GM21619 (cell line): ENCODE data around the gene OR10D3.
A peak's percentile ranks its signal among the peaks of the same experiment; 100 is the strongest.
"Not testable (repeated sequence)": the region's sequence is repeated elsewhere in the genome, so short reads cannot be mapped to it uniquely, and the experiment has no call there.

Experiments used
- ATAC-seq: cut with Tn5 transposase; IDR thresholded peaks from one replicate; pipeline ENCODE4 v1.9.1; 2021; ENCODE audit not compliant: unreplicated experiment

The OR10D3 gene

DNA sequence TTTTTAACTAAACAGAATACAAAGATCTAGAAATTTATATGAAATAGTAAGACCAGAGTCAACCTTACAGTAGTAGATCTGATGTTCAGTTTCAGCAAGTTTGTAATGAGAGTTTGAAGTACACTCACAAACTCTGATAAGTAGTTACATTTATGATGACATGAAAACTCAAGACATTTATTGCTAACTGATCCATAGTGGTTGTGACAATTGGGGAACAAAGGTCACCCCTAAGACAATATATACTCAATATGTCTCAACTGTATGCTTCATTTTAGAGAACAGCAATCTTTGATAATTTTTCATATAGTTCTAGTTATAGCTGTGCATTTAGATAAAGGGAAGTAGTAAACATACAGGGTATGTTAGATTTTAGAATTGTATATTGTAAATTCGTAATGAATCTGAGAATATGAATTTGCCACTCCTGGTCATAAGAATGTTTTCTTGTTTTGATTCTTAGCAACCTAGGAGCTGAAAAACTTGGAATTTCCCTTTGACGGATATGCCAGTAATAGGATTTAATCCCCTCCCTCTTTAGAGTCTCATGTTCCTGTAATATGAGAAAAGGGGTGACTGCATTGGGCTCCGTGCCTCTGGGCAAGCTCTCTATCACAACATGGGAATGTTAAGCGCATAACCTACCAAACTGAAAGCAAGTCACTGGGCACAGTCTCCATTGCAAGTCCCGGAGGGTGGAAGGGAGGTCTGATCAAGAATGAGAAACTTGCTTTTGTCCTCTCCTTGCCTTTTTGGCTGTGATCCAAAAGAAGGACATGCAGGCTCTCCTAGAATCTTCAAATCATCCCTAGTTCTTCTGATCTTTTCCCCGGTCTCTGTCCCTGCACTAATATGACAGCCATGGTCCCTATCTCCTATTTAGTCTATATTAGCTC lies 11.4 kb downstream of the OR10D3 start:
- ATAC-seq = no peak

DNA sequence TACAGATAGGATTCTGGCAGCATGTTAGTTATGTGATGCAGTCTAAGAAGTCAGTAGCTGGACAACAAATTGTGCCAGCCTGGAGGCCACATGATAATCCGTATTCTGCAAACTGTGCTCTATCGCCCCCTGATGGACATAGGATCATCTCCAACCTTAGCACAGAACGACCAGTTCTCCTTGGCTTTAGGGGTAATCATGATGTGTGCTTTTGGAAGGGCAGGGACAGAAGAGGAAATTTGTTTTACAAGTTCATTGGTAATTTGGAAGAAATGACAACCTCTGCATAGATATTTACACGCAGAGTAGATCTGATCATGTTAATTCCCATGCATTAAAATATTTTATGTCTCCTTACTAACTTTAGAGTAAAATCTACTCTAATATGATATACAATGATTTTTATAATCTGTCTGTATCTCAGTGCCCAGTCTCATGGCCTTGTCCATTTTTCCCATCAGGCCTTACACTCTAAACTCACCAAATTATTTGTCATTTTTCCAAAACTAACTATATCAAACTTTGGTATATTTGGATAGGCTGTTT lies 12.1 kb downstream of the OR10D3 start:
- ATAC-seq = peak; percentile 63

DNA sequence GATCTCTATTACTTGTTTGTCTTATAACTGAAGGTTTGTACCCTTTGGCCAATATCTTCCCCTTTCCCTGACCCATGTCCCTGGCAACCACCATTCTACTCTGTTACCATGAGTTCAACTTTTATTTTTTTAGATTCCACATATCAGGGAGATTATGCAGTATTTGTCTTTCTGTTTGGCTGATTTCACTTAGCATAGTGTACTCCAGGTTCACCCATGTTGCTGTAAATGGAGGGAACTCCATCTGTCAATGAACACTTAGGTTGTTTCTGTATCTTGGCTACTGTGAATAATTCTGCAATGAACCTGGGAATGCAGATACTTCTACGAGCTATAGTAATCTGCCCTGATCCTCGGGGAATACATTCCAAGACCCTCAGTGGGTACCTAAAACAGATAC lies 14.9 kb downstream of the OR10D3 start:
- ATAC-seq = no peak

DNA sequence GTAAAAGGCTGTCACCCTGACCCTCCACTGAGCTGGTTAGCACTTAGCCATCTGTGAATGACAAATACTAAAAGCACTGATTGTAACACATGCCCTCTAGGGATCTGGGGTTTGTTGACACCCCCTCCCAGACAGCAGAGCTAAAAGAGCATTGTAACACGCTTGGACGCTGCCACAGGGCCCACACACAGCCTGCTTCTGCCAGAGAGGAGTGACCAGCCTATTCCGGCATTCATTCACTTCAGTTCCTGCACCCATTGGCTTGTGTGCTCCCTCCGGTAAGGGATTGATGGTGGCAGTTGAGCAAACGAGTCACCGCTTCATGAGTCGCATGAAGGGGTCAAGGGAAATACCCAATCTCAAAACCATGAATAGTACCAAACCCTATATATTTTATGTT lies 15.8 kb downstream of the OR10D3 start:
- ATAC-seq = no peak

DNA sequence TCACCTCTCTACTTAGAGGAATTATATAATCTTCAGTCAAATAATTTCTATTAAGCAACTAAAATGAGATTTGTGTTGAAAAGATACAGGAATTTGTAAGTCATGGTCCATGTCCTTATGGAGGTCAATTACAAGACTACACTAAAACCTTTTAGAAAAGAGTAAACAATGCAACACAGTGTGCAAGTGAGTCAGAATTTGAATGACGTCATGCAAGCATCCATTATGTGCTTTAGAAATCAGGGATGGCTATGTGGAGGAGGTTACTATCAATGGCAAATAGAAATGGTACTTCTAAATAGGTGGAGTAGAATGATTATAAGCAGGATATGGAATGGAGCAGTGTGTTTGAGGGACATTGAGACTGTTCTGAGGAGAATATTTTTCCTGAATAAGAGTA lies 16.6 kb downstream of the OR10D3 start:
- ATAC-seq = no peak

DNA sequence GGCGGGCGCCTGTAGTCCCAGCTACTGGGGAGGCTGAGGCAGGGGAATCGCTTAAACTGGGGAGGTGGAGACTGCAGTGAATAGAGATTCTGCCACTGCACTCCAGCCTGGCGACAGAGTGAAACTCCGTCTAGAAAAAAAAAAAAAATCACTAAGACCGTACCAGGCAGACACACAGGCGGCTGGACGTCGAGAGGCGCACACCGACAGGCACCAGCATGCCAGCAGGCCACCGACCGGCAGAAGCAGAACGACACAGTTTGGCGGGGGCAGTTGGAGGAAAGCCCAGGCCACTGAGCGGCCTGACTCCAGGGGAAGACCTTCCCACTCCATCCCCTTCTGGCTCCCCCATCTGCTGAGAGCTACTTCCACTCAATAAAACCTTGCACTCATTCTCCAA lies 17.5 kb downstream of the OR10D3 start:
- ATAC-seq = no peak

DNA sequence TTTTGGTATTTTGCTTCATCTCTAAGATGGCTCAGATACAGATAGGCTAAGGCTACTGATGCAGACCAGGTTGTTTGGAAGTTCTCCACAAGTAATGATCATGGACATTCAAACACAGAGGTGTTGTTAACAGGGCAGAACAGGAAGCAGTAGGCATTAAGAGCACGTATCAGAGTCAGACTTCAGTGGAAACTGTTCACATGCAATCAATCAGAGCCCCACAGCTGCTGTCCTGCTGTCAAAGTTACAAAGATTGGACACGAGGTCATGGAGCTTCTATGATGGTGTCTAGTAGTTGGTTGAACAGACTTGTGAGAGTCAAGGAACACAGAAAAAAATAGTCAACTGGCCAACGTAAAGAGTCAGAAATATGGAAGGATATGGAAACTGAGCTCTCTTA lies 19.8 kb downstream of the OR10D3 start:
- no peak for ATAC-seq

DNA sequence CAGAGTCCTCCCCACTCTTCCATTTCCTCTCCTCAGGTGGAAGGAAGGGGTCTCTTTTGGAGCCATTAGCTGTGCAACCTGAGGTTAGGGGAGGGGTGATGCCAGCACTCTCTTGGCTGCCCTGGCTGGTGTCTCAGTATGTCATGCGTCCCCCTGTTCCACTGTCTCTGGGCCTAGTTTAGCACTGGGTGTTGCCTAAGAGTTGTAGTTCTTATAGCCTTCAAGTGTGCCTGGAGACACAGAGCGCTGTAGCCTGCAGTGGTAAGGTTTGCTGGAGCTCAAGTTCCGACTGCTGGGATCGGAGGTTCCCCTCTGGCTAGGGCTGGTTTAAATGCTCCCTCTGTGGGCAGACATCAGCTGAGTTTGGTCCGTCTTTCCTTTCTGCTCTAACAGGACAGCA lies 20.9 kb downstream of the OR10D3 start:
- ATAC-seq = no peak

DNA sequence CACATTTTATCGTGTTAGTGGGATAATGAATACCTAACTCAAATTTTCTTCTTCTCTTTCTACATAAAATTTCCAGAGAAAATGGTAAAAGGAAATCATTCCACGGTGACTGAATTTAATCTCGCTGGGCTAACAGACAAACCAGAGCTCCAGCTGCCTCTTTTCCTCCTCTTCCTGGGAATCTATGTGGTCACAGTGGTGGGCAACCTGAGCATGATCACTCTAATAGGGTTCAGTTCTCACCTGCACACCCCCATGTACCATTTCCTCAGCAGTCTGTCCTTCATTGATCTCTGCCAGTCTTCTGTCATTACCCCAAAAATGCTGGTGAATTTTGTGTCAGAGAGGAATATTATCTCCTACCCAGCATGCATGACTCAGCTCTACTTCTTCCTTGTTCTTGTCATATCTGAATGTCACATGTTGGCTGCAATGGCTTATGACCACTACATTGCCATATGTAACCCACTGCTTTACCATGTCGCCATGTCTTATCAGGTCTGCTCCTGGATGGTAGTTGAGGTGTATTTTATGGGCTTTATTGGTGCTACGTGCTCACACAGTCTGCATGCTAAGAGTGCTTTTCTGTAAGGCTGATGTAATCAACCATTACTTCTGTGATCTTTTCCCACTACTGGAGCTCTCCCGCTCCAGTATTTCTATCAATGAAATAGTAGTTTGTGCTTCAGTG lies 24.1 kb downstream of the OR10D3 start:
- ATAC-seq = no peak

DNA sequence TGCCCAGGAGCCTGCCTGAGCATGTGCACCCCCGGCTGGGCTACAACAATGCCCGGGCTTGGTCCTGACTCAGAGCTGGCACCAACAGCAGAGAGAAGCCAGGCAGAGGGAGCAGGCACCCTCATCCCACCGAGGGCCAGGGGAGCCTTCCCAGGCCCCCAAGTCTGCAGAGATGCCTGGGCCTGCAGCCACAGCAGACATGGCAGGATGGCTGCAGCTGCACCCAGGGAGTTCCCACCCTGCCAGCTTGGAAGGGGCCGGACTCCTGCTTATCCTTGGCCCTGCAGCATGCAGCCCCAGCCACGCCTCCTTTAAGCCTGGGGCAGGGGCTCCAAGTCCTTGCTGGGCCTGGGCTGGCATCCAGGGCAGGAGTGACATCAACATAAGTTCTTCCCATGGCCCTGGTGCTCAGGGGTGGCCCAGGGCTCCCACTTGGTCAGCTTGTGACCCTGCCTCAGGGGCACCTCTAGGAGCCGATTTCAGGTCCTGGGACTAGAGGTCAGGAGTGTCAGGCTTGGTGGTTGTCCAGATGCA lies 26.7 kb downstream of the OR10D3 start:
- ATAC-seq = no peak

DNA sequence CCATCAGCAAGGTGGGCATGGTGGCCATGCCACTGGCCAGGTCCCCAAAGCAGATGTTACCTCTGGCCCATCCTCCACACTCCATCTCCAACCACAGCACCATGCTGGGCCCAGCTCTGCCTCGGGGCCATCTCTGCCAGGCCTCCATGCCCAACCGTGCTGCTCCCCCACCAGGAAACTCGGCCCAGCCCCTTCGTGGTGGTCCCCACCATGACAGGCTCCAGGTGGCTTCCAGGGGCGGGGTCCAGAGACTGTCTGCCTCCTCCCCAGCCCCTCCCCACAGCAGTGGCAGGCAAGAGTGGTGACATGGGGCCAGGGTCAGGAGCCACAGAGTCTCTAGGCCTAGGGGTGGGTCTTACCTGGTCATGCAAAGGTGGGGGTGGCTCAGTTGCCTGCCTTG lies 27.3 kb downstream of the OR10D3 start:
- ATAC-seq = no peak

DNA sequence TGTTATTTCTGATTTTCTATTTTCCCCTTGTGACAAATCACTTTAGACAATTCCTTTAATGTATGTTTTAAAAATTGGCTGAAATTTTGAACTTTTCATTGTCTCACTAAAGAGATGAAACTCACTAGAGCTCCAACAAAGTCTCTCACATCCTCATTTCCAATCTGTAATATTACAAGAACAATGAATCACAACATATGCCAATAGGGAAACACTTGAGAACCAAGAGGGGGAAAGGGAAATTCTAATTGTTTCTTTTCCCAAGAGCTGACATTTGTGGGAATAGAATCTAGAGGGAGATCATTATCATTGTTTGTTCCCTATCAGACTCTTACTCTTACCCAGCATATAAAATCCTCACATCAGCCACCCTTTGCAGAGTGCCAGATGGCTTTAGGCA lies 28.2 kb downstream of the OR10D3 start:
- ATAC-seq = no peak

DNA sequence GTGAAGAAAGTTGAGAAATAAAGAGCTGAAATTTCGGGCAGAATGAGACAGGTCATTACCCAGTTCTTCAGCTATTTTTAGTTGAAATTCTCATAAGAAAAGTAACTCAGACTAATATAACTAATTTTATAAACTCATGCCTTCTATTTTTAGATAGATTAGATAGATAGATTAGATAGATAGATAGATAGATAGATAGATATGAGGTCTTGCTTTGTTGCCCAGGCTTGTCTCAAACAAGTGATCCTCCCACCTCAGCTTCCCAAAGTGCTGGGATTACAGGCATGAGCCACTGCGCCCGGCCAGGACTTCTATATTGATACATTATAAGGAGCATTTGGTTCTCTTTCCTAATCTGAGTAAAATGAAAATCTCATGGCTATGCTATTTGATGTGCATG lies 30.9 kb downstream of the OR10D3 start:
- no peak for ATAC-seq

DNA sequence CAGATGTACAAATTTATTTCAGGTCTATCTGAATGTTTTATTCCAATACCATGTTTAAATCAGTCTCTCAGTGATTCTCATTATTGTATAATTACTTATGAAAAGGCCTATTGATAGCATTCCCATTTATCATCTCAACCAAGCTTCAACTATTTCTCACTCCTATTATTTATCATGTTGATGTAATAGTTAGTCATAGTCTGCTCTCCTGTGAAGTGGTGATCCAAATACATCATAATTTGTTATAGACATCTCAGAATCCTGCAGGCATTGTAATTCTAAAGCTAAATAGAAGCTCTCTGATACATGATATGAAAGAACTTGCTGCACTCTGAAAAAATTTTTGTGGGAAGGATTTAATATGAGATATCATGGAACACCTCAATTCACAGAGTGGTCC lies 36.0 kb downstream of the OR10D3 start:
- no peak for ATAC-seq

DNA sequence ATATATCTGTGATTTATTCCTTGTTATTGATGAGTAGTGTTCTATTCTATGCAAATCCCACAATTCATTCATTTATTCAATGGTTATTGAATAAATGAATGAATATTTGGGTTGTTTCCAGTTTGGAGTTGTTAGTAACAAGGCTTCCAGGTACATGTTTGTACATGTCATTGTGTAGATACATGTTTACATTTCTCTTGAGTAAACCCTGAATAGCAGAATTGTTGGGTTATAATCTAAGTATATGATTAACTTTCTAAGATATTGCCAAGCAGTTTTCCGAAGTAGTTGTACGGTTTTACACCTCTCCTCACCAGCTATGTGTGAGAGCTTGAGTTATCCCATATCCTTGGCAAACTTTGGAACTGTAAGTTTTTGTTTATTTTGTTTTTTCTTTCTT lies 39.3 kb downstream of the OR10D3 start:
- ATAC-seq = no peak

DNA sequence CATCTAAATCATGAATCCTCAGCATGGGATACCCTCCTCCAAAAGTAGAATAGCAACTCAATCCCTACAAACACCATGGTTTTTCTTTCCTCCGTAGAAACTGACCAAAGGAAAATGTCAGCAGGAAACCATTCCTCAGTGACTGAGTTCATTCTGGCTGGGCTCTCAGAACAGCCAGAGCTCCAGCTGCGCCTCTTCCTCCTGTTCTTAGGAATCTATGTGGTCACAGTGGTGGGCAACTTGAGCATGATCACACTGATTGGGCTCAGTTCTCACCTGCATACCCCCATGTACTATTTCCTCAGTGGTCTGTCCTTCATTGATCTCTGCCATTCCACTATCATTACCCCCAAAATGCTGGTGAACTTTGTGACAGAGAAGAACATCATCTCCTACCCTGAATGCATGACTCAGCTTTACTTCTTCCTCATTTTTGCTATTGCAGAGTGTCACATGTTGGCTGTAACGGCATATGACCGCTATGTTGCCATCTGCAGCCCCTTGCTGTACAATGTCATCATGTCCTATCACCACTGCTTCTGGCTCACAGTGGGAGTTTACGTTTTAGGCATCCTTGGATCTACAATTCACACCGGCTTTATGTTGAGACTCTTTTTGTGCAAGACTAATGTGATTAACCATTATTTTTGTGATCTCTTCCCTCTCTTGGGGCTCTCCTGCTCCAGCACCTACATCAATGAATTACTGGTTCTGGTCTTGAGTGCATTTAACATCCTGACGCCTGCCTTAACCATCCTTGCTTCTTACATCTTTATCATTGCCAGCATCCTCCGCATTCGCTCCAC lies 41.7 kb downstream of the OR10D3 start:
- not testable (repeated sequence) for ATAC-seq

DNA sequence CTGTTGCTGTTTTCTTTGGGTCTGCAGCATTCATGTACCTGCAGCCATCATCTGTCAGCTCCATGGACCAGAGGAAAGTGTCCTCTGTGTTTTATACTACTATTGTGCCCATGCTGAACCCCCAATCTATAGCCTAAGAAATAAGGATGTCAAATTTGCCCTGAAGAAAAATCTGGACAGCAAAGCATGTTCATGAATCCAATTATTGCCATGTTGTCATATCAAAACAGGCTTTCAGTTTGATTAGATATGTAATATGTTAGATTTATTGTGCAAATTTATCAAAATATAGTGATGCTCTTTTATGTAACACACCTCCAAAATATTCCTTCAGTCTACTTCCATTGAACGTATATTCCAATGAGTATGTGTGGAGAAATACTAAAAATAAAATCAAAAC lies 42.3 kb downstream of the OR10D3 start:
- no peak for ATAC-seq

DNA sequence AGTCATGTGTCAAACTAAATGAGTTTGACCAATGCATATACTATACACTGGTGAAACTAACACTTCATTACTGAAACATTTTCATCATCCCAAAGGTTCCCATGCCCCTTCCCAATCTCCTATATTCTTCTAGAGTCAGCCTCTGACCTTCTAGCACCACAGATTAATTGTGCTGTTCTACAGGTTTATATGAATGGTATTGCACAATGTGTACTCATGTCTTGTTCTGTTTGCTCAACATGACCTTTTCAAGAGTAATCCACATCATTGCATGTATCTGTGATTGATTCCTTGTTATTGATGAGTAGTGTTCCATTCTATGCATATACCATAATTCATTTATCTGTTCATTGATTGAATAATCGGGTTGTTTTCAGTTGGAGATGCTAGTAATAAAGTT lies 50.2 kb downstream of the OR10D3 start:
- no peak for ATAC-seq
